Brain pericyte (primary cell): ENCODE results near the gene FMN1.

Experiments
- DNase-seq: peaks from one replicate; pipeline ENCODE4 v3.0.0-alpha.2; 2012; ENCODE audit warnings: low read depth, low spot score

The FMN1 gene

GRCh38 chr15:33059184-33059583 is 135.3 kb downstream of the FMN1 start:
- DNase-seq, result no peak

GRCh38 chr15:33057845-33058244 is 136.7 kb downstream of the FMN1 start:
- no peak for DNase-seq

- DNase-seq, result no peak
These were observed 138.6 kb downstream of the FMN1 start for GRCh38 chr15:33055962-33056361.

- DNase-seq, result no peak
These were observed 143.0 kb downstream of the FMN1 start for GRCh38 chr15:33051528-33051927.

GRCh38 chr15:33048255-33048654 is 146.3 kb downstream of the FMN1 start:
- no peak for DNase-seq

- no peak for DNase-seq
These were observed 147.4 kb downstream of the FMN1 start for GRCh38 chr15:33047077-33047476.

GRCh38 chr15:33046329-33046728 is 148.2 kb downstream of the FMN1 start:
- no peak for DNase-seq

GRCh38 chr15:33045066-33045810 is 149.3 kb downstream of the FMN1 start:
- no peak for DNase-seq

- no peak for DNase-seq
These were observed 149.9 kb downstream of the FMN1 start for GRCh38 chr15:33044598-33044997.

- DNase-seq, result no peak
These were observed 150.9 kb downstream of the FMN1 start for GRCh38 chr15:33043636-33044035.

- DNase-seq, result no peak
These were observed 154.0 kb downstream of the FMN1 start for GRCh38 chr15:33040496-33040895.

- DNase-seq, result no peak
These were observed 159.9 kb downstream of the FMN1 start for GRCh38 chr15:33034588-33034987.

GRCh38 chr15:33032053-33032452 is 162.5 kb downstream of the FMN1 start:
- no peak for DNase-seq

GRCh38 chr15:33031324-33031821 is 163.1 kb downstream of the FMN1 start:
- DNase-seq, result no peak

- no peak for DNase-seq
These were observed 164.2 kb downstream of the FMN1 start for GRCh38 chr15:33030315-33030714.

GRCh38 chr15:33029109-33029652 is 165.3 kb downstream of the FMN1 start:
- DNase-seq, result no peak

- DNase-seq, result no peak
These were observed 166.0 kb downstream of the FMN1 start for GRCh38 chr15:33028495-33028894.

GRCh38 chr15:33027306-33028035 is 167.0 kb downstream of the FMN1 start:
- DNase-seq, result no peak

- no peak for DNase-seq
These were observed 167.9 kb downstream of the FMN1 start for GRCh38 chr15:33026614-33027013.

GRCh38 chr15:33022629-33023028 is 171.9 kb downstream of the FMN1 start:
- DNase-seq, result no peak

GRCh38 chr15:33021806-33022389 is 172.6 kb downstream of the FMN1 start:
- no peak for DNase-seq

GRCh38 chr15:33019354-33019981 is 175.0 kb downstream of the FMN1 start:
- no peak for DNase-seq
